ENCODE measurements around the gene CLSTN1.

GRCh38 chr1:9721606-9722377, 102.0 kb downstream of the CLSTN1 start:
- TF ChIP-seq YY1 (IDR thresholded peaks at IDR 0.05; ENCODE audit: low read depth) (no peak), USF2 (IDR thresholded peaks at IDR 0.05; ENCODE audit: borderline replicate concordance, low read depth, low read length) (no peak), CTCF (IDR thresholded peaks at IDR 0.05) (peak; percentile 62), POLR2AphosphoS5 (IDR thresholded peaks at IDR 0.05; ENCODE audit: low read depth, low read length) (no peak), FOXM1 (IDR thresholded peaks at IDR 0.05; ENCODE audit: low read depth) (no peak), EP300 (IDR thresholded peaks at IDR 0.05; ENCODE audit: borderline replicate concordance in 1 of 2, low read depth in 1 of 2, low read length in 1 of 2) (no peak), CHD2 (IDR thresholded peaks at IDR 0.05; ENCODE audit: low read length, partially characterized antibody) (no peak), REST (IDR thresholded peaks at IDR 0.05; ENCODE audit: low read depth, low read length) (no peak), ELF1 (IDR thresholded peaks at IDR 0.05) (no peak)

All from SK-N-SH (cell line).